ENCODE results near the gene ZNF648. TPM values are rescaled to one million over a fixed set of nuclear protein-coding genes. Genes with fewer than 3 reads are reported as not detected.

ZNF648 gene
- total and polyA plus RNA-seq, 4 donors, result 0.02 to 0.67 (median 0.20) TPM

- 9% methylated on average over 8 of the region's 8 CpGs for WGBS
- peak; percentile 86 for DNase-seq (ENCODE audit: low spot score)
- Histone ChIP-seq H3K9ac (ENCODE audit: low read depth in 1 of 2, low read length in 2 of 2) (peak overlapping the region in 1 of 2 donors; percentile 5), H3K36me3 (ENCODE audit: control insufficient read depth in 4 of 4, insufficient read depth in 3 of 4, low read depth in 1 of 4, low read length in 3 of 4) (no peaks in the 10 kb centered on the region), H3K27me3 (ENCODE audit: control insufficient read depth in 4 of 4, insufficient read depth in 4 of 4, low read length in 3 of 4) (no peaks in the 10 kb centered on the region), H3K4me3 (ENCODE audit: low read depth in 1 of 3, low read length in 3 of 3) (no peak overlapping the region), H3K27ac (ENCODE audit: low read depth in 1 of 2, low read length in 2 of 2) (no peak overlapping the region), H3K4me1 (ENCODE audit: control insufficient read depth in 4 of 4, insufficient read depth in 4 of 4, low read length in 3 of 4) (peaks cover 0 to 6% (median 5%) of the 10 kb centered on the region in 4 donors), H3K9me3 (ENCODE audit: control insufficient read depth in 4 of 4, low read length in 3 of 4) (no peaks in the 10 kb centered on the region)
- peak; percentile 94 to 95 for TF ChIP-seq RAD21 (IDR thresholded peaks at IDR 0.05)
- peak; percentile 65 for TF ChIP-seq FOXA1 (IDR thresholded peaks at IDR 0.05)
- TF ChIP-seq FOXA2 (IDR thresholded peaks at IDR 0.05), result peak; percentile 57
- no peak for TF ChIP-seq ZBTB33 (IDR thresholded peaks at IDR 0.05)
- peak; percentile 96 for TF ChIP-seq CTCF (IDR thresholded peaks at IDR 0.05; ENCODE audit: low read depth, low read length, missing input control)
- TF ChIP-seq TAF1 (conservative IDR thresholded peaks at IDR 0.05), result no peak
Observed at GRCh38 chr1:182084487-182085316, 23.2 kb upstream of the ZNF648 start.

GRCh38 chr1:182083851-182084486 lies 22.5 kb upstream of the ZNF648 start:
- no peak for DNase-seq (ENCODE audit: low spot score)
- WGBS, result 49% methylated on average over 3 of the region's 3 CpGs
- Histone ChIP-seq H3K4me3 (ENCODE audit: low read depth in 1 of 3, low read length in 3 of 3) (no peak overlapping the region), H3K9ac (ENCODE audit: low read depth in 1 of 2, low read length in 2 of 2) (no peak overlapping the region), H3K4me1 (ENCODE audit: control insufficient read depth in 4 of 4, insufficient read depth in 4 of 4, low read length in 3 of 4) (peaks cover 0 to 6% (median 5%) of the 10 kb centered on the region in 4 donors), H3K9me3 (ENCODE audit: control insufficient read depth in 4 of 4, low read length in 3 of 4) (no peaks in the 10 kb centered on the region), H3K27me3 (ENCODE audit: control insufficient read depth in 4 of 4, insufficient read depth in 4 of 4, low read length in 3 of 4) (no peaks in the 10 kb centered on the region), H3K27ac (ENCODE audit: low read depth in 1 of 2, low read length in 2 of 2) (no peak overlapping the region), H3K36me3 (ENCODE audit: control insufficient read depth in 4 of 4, insufficient read depth in 3 of 4, low read depth in 1 of 4, low read length in 3 of 4) (no peaks in the 10 kb centered on the region)
- TF ChIP-seq JUND (IDR thresholded peaks at IDR 0.05), result no peak
- no peak for TF ChIP-seq FOXA2 (IDR thresholded peaks at IDR 0.05)
- TF ChIP-seq MAX (IDR thresholded peaks at IDR 0.05), result no peak
- no peak for TF ChIP-seq RAD21 (IDR thresholded peaks at IDR 0.05)
- TF ChIP-seq GABPA (IDR thresholded peaks at IDR 0.05 in 1 of 2, conservative IDR thresholded peaks at IDR 0.05 in 1 of 2), result no peak
- TF ChIP-seq EGR1 (IDR thresholded peaks at IDR 0.05; ENCODE audit: low read depth in 2 of 2), result no peak
- no peak for TF ChIP-seq CTCF (IDR thresholded peaks at IDR 0.05; ENCODE audit: low read depth, low read length, missing input control)
- TF ChIP-seq YY1 (IDR thresholded peaks at IDR 0.05), result no peak
- TF ChIP-seq NR2F2 (IDR thresholded peaks at IDR 0.05), result no peak
- TF ChIP-seq HNF4A (conservative IDR thresholded peaks at IDR 0.05), result no peak
- no peak for TF ChIP-seq TAF1 (conservative IDR thresholded peaks at IDR 0.05)
- TF ChIP-seq ATF3 (IDR thresholded peaks at IDR 0.05), result no peak
- TF ChIP-seq HNF4G (IDR thresholded peaks at IDR 0.05), result no peak
- no peak for TF ChIP-seq REST (IDR thresholded peaks at IDR 0.05)
- no peak for TF ChIP-seq SP1 (IDR thresholded peaks at IDR 0.05)
- no peak for TF ChIP-seq ZBTB33 (IDR thresholded peaks at IDR 0.05)
- TF ChIP-seq FOXA1 (IDR thresholded peaks at IDR 0.05), result no peak

Data from liver (tissue), 9 donors.